ENCODE results near the gene CFL2.
"Not testable (repeated sequence)": the region's sequence is repeated elsewhere in the genome, so short reads cannot be mapped to it uniquely, and the experiment has no call there.

The CFL2 gene

DNA sequence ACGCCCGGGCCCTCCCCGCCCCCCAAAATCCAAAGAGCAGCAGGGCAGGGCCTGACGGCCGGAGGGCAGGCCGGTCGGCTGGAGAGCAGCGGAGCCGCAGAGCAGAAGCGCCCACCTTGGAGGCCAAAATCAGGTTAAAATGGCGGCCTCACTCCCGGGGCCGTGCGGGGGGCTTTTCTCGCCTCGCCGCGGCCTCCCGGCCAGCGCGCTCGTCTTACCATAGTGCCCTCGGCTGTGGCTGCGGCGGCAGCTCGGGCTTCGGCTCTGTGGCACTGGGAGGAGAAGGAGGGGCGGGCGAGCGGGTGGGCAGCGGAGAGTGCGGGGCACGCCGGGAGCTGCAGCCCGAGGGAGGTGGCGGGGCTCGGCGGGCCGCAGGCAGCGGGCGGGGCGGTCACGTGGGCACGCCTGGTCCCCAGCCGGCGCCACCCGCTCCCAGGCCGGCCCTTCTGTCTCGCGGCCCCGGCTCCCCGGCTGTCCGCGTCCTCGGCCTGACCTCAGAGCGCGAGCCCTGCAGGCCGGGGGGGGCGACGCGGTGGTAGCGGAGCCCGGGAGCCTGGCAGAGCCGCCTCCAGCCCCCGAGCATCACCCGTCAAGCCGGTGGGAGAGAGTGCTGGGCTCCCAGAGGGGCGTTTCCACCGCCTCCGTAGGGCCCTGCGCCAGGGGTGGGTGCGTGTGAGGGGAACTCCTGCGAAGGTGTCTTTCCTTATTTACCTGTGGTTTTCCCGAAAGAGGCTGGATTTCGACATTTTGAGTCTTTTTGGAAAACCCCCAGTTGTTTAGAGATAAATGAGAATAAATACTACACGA, at the start of gene CFL2:
Gene CFL2 (minus strand): TSS at position 274 of the 807 bp plus-strand sequence. CDS start 53 bp downstream, at position 221.
- peak; percentile 61 for DNase-seq (ENCODE audit: low read depth)

DNA sequence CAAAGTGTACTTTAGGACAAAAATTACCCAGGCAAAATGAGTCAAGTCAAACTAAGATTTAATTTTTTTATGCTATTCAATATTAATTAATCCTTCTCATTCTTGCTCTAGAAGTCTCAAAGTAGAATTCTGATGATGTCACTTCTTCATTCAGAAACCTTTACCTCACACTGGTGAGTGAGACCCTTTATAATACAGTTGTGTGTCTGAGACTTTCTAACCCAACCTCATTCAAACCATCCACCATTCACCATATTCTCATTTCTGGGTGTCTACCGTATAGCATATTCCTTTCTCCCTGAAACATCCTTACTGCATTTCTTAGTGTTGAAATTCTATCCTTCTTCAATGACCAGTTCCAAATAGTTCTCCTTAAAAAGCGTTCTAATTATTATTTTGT, 40.8 kb upstream of the CFL2 start:
- DNase-seq (ENCODE audit: low read depth): no peak

DNA sequence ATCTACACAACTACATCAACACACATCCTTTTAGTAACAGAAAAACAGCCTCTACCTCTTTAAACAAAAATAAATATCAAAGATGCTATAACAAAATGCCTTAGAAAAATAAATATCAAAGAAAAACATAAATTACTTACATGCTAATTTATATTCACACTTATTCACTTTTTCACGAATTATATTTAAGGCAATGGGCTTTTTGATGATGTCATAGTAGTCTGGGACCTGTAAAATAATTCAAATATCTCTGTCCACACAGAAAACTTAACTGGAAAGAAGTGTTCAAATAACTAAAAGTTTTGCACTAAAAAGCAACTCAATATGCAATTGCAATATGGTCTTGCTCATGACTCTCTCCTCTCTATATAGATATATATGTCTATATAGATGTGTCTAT, 40.3 kb upstream of the CFL2 start:
- no peak for DNase-seq (ENCODE audit: low read depth)

DNA sequence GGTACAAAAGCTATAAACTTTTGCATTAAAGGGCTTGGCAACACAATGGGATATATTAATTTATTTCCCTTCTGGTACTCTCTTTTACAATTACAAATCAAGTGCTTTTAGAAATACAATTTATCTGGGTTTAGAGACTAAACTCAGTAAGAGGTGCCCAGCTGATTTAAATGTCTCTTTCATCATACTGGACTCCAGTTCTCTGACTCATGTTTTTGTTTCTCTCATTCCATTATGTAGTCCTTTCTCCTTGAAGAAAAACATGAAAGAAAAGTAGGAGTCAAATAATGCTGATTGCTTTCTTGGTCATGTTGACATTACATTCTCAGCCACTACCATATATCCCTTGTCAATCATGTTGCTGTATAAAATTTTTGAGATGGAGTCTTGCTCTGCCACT, 36.3 kb upstream of the CFL2 start:
- no peak for DNase-seq (ENCODE audit: low read depth)

DNA sequence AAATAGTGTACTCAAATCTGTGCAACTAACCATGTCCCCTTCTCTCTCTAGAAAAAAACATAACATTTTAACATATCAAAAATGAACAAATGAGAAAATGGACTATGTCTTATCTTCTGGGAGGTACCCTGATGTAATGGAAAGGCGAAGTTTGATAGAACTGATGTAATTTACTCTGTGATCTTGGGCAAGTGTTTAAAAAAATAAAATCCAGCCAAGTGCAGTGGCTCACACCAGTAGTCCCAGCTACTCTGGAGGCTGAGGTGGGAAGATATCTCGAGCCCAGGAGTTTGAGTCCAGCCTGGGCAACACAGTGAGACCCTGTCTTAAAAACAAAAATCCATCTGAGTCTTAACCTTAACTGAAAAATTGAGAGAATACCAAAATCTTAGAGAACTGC, 35.8 kb upstream of the CFL2 start:
- DNase-seq (ENCODE audit: low read depth): no peak

DNA sequence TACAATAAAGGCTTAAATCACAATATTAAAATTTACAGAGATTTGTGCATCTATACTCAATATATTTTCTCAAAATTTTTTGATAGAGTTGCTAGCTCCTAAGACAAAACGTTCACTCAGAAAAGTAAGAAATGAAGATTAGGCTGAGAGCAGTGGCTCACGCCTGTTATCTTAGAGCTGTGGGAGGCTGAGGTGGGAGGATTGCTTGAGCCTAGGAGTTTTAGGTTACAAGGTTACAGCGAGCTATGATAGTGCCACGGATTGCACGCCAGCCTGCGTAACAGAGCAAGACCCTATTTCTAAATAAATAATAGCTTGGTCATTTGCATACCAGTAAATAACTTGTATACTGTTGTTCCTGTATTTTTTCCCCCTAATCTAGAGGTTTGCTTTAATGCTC, 35.0 kb upstream of the CFL2 start:
- DNase-seq (ENCODE audit: low read depth): no peak

DNA sequence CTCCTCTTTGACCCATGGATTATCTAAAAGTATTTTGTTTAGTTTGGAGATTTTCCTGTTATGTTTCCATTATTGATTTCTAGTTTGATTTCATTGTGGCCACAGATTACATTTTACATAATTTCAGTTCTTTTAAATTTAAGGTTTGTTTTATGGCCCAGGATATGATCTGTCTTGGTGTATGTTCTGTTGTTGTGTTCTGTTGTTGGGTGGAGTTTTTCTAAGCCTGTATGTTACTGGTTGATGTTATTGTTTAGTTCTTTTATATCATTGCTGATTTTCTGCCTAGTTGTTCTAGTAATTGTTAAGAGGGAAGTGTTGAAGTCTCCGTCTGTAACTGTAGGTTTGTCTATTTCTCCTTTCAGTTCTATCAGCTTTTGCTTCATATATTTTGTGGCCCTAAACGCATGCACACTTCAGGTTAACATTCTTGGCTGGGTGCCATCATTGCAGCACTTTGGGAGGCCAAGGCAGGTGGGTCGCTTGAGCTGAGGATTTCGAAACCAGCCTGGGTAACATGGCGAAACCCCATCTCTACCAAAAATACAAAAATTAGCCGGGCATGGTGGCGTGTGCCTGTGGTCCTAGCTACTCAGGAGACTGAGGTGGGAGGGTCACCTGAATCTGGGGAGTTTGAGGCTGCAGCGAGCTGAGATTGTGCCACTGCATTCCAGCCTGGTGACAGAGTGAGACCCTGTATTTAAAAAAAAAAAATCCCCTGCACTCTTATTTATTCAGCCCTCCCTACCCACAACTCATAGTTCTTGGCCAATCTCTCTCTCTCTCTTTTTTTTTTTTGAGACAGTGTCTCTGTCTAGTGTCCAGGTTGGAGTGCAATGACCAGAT, 28.1 kb upstream of the CFL2 start:
- no peak for DNase-seq (ENCODE audit: low read depth)

DNA sequence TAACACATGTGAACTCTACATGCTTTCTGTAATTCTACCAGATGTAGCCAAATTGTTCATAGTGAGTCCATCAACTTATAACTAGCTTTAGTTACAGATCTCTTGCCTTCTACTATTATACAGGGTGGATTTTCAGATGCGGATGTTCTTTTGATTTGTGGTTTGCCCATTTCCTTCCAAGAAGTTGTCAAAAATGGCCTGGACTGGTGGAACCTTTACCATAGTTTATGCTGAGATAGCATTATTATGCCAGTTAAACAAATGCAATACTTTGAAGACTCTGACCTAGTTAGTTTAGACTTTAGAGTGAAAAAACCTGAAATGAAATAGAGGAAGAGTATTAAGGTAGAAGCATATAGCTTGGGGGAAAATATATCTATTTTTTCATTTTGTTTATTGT, 27.4 kb upstream of the CFL2 start:
- no peak for DNase-seq (ENCODE audit: low read depth)

DNA sequence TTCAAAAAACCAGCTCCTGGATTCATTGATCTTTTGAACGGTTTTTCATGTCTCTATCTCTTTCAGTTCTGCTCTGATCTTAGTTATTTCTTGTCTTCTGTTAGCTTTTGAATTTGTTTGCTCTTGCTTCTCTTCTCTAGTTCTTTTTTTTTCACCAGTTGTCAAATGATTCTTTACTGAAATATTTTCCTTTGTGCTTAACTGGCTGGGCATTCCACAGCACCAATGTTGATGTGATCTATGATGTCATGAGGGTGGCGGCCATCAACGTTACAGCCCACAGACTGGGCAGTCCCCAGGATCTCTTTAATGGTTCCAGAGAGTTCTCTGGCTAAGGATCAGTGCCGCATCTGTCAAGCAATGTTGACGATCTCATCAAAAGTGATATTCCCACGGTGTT, 25.7 kb upstream of the CFL2 start:
- DNase-seq (ENCODE audit: low read depth): not testable (repeated sequence)

DNA sequence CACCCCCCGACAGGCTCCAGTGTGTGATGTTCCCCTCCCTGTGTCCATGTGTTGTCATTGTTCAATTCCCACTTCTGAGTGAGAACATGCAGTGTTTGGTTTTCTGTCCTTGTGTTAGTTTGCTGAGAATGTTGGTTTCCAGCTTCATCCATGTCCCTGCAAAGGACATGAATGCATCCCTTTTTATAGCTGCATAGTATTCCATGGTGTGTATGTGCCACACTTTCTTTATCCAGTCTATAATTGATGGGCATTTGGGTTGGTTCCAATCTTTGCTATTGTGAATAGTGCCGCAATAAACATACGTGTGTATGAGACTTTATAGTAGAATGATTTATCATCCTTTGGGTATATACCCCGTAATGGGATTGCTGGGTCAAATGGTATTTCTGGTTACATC, 22.7 kb upstream of the CFL2 start:
- not testable (repeated sequence) for DNase-seq (ENCODE audit: low read depth)

DNA sequence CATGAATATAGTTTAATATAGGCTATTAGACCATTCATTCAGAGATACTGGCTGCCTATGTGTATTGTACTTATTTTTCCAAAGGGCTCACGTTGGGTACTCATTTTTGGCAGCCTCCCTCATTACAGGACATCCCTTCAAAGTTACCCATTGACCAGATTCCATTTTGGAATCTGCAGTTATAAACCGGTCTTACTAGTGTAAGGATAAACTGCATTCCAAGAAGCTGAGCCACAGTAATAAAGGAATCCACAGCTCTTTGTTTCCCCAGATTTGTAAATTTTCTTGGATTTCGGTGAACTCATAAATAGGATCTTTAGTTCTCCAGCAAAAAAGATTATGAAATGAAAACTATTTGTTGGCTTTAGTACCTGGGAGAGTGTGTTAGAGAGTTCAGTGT, 18.9 kb upstream of the CFL2 start:
- DNase-seq (ENCODE audit: low read depth): no peak

DNA sequence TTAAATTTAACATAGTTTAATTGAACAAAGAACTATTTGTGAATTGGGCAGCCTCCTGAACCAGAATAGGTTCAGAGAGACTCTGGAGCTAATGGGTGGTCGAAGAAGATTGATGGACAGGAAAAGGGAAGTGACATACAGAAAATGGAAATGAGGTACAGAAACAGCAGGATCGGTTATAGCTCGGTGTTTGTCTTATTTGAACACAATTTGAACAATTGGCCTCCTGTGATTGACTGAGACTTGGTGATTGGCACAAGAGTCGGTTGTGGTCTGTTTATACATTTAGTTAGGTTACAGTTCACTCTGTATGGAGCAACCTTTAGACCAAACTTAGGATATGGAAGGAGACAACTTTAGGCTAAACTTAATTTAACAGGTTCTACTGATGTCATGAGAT, 18.4 kb upstream of the CFL2 start:
- no peak for DNase-seq (ENCODE audit: low read depth)

DNA sequence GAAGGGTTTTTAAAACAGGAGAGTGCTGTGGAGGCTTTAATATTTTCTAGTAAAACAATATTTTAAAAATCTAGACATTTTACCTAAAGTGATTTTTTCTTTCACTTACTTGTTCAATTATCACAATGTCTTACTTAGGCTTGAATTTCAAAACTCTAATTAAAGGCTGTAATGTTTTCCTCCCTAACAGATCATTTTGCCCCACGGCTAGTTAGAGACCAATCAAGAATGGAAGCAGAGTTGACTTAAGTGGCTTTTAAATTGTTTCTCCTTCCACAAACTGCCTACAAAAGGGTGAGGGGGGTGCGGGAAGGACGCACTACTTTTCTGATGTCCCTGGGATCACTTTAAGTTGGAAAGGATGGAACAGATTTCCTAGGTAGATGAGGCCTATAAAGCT, 9.5 kb upstream of the CFL2 start:
- DNase-seq (ENCODE audit: low read depth): no peak

DNA sequence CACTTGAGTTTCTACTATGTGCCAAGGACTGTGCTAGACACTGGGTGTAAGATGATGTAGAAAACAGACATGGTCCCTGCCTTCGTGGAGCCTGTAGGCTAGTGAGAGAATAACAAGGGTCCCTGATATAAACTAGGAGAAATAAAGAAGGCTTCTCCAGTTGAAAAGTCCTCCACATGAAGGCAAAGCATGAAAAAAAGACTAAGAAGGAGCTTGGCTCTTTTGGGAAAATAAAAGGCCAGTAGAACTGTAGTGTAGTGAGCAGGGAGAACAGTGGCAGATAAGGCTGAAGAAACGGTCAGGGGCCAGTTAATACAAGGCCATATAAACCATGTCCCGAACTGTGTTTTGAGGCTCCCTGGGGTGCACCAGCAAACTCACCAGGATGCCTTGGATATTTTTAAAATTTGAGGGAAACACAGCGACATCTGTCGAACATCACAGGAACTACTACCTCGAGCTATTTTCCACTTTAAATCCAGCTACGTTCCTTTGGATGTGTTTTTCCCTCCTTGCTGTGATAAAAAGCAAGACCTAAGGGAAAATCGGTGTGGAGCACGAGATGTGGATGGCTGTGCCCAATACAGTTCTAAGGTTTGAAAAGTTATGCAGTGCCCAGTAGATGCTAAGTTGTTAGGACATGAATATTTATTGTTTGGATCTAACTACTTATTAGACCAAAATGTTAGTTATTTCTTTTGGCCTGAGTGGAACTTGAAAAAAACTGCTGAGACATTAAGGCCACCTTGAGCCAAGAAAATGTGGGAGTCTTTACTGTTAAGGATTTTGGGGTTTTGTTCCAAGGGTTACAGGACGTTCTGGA, 8.5 kb upstream of the CFL2 start:
- peak; percentile 19 for DNase-seq (ENCODE audit: low read depth)

DNA sequence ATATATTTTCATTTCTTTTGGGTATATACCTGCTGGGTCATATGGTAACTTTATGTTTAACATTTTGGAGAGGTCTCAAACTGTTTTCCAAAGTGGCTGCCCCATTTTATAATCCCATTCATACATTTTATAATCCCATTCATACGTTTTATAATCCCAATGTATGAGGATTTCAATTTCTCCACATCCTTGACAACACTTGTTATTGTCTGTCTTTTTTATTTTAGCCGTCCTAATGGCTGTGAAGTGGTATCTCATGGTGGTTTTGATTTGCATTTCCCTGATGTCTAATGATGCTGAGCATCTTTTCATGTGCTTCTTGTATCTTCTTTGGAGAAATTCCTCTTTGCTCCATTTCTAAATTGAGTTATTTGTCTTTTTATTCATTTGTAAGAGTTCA, 6.7 kb upstream of the CFL2 start:
- DNase-seq (ENCODE audit: low read depth): no peak

DNA sequence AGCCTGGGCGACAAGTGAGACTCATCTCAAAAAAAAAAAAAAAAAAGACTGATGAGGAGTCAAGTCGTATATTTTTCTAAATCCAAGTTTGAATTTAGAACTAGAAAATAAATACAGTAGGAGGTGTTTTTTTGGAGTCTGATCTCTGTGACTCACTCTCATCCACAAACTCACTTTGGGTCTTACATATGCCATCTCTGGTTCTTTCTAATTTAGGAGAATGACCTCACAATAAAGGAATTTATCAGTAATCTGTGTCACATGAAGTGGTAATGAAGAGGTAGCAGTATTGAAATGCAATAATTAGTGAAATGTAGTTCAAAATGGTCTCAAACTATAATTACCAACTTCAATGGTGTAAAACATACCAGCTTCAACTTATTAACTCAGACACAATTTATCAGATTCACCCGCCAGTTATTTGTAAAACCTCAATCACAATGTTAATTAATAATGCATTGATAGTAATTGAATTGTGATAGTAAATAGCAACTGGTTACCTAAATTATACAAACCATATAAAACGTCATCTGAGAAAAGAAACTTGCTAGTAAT, 4.4 kb upstream of the CFL2 start:
- no peak for DNase-seq (ENCODE audit: low read depth)

DNA sequence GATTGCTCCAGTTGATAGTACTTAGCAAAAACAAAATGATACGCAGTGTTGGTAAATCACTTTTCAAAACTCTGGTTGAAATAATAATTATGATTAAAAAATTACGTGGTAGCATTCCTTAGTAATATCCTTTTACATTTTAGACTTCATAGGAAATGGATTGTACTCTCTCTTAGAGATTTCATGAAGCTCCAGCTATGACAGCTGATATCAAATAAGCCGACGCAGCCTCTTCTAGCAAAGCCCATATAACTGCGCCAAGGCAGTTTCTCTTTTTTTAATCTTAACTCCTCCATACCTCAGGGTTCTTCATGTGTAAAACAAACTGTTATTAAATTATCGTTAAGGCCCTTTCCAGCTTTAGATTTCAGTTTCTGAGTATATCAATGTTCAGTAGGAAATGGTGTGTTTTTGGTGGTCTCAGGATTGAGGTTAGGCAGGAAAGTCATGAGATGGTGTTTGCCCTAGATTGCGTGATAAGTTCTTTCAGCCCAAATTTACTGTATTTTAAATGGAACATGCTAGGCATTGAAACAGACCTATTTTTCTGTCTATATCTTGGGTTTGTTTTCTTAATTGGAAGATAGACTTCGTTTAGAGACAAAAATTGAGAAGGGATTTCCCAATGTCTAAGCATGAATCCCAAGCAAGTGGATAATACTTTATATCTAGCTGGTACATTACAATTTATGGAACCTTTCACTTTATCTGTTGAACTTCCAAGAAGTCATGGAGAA, 902 bp upstream of the CFL2 start:
- DNase-seq (ENCODE audit: low read depth): no peak

DNA sequence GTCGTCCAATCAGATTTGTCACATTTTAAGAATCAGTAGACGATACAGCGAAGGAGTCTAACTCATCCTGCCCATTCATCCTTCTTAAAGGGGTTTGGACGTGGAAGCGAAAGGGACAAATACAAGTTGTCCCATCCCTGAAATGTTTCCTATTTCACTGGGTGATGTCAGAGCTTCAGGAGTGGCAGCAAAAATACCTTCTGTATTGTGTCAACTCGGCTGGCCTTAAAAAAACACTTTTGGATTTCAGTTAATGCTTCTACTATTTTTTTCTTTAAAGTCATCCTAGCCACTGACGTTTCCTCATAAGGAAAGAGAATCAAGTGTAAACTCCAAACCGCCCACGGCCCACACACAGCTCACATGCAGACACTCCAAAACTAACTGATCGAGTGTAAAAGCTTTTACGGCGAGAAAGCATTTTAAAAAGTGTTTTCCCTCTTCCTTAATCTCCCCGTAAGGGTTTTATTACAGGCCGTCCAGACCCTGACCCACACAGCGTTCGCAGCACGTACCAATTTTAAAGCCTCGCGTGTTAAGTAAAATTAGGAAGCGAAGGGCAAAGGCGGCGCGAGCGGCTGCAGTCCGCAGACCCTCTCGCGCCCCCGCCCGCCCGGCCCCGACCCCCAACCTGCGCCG, 593 bp downstream of the CFL2 start:
- DNase-seq (ENCODE audit: low read depth): peak; percentile 13

DNA sequence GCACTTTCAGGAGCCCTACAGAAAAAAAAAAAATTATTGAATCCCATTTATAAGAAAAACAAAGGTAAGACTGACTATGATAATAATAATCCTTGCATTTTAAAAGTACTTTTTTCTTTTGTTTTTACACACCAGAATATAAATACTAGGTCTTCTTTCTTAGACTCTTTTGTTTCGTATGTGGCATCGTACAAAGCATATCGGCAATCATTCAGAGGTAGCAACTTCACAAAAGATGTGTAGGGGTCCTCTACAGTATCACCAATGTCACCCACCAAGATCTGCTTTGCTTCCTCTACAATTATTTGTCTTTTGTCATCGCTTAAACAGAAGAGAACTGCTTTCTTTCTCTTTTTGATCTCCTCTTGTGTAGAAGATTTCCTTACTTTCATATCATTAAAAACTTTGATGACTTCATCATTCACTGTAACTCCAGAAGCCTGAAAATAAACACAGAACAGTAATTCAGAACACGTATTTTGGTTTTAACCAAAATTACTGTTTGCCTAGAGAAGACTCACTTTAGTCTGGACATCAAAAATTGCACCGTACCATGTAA, 1.2 kb downstream of the CFL2 start:
- DNase-seq (ENCODE audit: low read depth): no peak
